ENCODE results near the gene ZNF536. TPM values are rescaled to one million over a fixed set of nuclear protein-coding genes. Genes with fewer than 3 reads are reported as not detected.

ZNF536 gene
- total and polyA plus RNA-seq, 2 donors (not counting 1 experiment from before 2014, with no cell fraction given): not detected

DNA sequence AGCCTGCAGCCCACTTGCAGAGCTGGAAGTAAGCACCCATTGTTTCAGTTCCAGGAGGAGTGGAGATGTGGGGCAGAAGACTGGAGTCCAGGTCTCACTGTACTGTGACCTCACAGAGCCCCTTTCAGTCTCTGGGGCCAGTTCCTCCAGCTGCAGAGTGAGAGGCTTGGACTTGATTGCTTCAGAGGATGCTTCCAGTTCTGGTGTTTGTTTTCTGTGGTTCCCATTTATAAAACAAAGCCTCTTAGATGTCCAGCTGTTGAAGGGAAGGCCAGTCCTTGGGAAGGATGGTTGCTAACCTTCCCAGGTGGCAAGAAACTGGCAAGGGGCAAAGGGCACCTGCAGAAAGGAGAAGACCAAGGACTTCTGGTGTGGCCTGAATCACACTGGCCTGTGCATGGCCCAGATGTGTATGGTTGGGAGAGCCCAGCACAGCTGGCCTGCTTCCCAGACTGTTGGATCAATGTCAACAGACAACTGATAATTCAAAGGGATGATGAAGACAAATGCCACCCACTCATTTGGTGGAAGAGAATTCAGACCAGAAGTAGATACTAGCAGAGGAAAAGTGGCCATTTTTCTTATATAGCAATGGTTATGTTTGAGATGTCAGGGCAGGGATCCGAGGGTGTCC lies 218.5 kb downstream of the ZNF536 start:
- WGBS (ENCODE audit: insufficient coverage): 80% methylated on average over 1 of the region's 1 CpG
- H3K4me1 ChIP-seq (ENCODE audit: control insufficient read depth in 2 of 2, insufficient read depth in 2 of 2, low read length in 2 of 2): no peaks in the 10 kb centered on the region
- H3K9me3 ChIP-seq (ENCODE audit: control extremely low read depth in 1 of 3, control insufficient read depth in 2 of 3, insufficient read depth in 1 of 3, low read length in 2 of 3): peaks cover 0 to 25% (median 0%) of the 10 kb centered on the region in 3 donors
- H2AFZ ChIP-seq (ENCODE audit: insufficient read depth, low read depth, low read length, poor library complexity, severe bottlenecking): no peak overlapping the region
- CTCF ChIA-PET: no interaction called here
- no peak overlapping the region for H3K4me3 ChIP-seq (ENCODE audit: control extremely low read depth in 1 of 5, extremely low read depth in 1 of 5, insufficient read depth in 1 of 5, low read depth in 2 of 5, low read length in 4 of 5)
- intact Hi-C loops (cut with micrococcal nuclease): no loop called here
- no peak for DNase-seq
- POLR2A ChIA-PET: no interaction called here
- no peaks in the 10 kb centered on the region for H3K36me3 ChIP-seq (replicated peaks in 1 of 2; ENCODE audit: control extremely low read depth in 1 of 2, control insufficient read depth in 1 of 2, extremely low read depth in 1 of 2, insufficient read depth in 2 of 2, low read length in 1 of 2)
- H4K20me1 ChIP-seq (ENCODE audit: control insufficient read depth, insufficient read depth, low read length, poor library complexity, severe bottlenecking): no peaks in the 10 kb centered on the region
- H3K27ac ChIP-seq (ENCODE audit: low read length in 2 of 2): no peak overlapping the region
- H3K4me1 Mint-ChIP-seq: no peaks in the 10 kb centered on the region
- no peak for TF ChIP-seq EZH2 (IDR thresholded peaks at IDR 0.05; ENCODE audit: borderline replicate concordance, insufficient read depth, low read depth, low read length, poor library complexity, severe bottlenecking)
- TF ChIP-seq, protein P1, sequence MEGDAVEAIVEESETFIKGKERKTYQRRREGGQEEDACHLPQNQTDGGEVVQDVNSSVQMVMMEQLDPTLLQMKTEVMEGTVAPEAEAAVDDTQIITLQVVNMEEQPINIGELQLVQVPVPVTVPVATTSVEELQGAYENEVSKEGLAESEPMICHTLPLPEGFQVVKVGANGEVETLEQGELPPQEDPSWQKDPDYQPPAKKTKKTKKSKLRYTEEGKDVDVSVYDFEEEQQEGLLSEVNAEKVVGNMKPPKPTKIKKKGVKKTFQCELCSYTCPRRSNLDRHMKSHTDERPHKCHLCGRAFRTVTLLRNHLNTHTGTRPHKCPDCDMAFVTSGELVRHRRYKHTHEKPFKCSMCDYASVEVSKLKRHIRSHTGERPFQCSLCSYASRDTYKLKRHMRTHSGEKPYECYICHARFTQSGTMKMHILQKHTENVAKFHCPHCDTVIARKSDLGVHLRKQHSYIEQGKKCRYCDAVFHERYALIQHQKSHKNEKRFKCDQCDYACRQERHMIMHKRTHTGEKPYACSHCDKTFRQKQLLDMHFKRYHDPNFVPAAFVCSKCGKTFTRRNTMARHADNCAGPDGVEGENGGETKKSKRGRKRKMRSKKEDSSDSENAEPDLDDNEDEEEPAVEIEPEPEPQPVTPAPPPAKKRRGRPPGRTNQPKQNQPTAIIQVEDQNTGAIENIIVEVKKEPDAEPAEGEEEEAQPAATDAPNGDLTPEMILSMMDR (IDR thresholded peaks at IDR 0.05): no peak
- H3K27ac Mint-ChIP-seq: no peak overlapping the region
- no peak for ATAC-seq (ENCODE audit: low read depth)
- H3K4me2 ChIP-seq (replicated peaks; ENCODE audit: low read depth, low read length, poor library complexity, severe bottlenecking): no peak overlapping the region
- H3K9ac ChIP-seq (ENCODE audit: low read length): no peak overlapping the region
- no peaks in the 10 kb centered on the region for H3K9me3 Mint-ChIP-seq (ENCODE audit: insufficient read depth)
- no peaks in the 10 kb centered on the region for H3K79me2 ChIP-seq (ENCODE audit: control insufficient read depth, insufficient read depth, low read length)
- H3K4me3 Mint-ChIP-seq: no peak overlapping the region
- no peaks in the 10 kb centered on the region for H3K27me3 ChIP-seq (replicated peaks in 1 of 4; ENCODE audit: control extremely low read depth in 1 of 4, control insufficient read depth in 3 of 4, insufficient read depth in 4 of 4, low read length in 3 of 4)
- no peaks in the 10 kb centered on the region for H3K27me3 Mint-ChIP-seq

DNA sequence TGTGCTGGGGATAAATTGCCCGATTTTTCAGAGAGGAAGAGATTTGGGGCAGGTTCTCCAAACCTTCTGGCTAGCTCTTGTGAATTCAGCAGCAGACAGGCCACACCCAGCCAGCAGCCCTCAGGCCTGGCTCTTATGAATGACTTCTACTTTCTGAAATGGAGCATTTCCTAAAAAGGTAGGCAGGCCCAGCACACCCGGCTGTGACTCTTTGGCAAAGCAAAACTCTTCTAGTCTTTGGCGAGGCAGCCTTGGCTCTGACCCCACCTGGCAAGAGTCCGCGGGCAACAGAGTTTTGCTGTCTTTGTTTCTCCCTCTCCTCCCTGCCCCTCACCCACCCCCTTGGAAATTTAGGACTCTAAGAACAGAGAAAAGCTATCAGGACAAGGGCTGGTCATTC lies 221.2 kb downstream of the ZNF536 start:
- POLR2A ChIA-PET: no interaction called here
- no peak for TF ChIP-seq EZH2 (IDR thresholded peaks at IDR 0.05; ENCODE audit: borderline replicate concordance, insufficient read depth, low read depth, low read length, poor library complexity, severe bottlenecking)
- TF ChIP-seq, protein P1 (IDR thresholded peaks at IDR 0.05): no peak
- no peaks in the 10 kb centered on the region for H3K9me3 Mint-ChIP-seq (ENCODE audit: insufficient read depth)

More for the DNA sequence above, 221.2 kb downstream of the ZNF536 start:
- Mint-ChIP-seq H3K4me3 (no peak overlapping the region), H3K4me1 (no peaks in the 10 kb centered on the region), H3K27me3 (no peaks in the 10 kb centered on the region), H3K27ac (no peak overlapping the region)
- no peak overlapping the region for H3K4me3 ChIP-seq (ENCODE audit: control extremely low read depth in 1 of 5, extremely low read depth in 1 of 5, insufficient read depth in 1 of 5, low read depth in 2 of 5, low read length in 4 of 5)
- intact Hi-C loops (cut with micrococcal nuclease): no loop called here
- peaks cover 0 to 16% (median 0%) of the 10 kb centered on the region in 3 donors for H3K9me3 ChIP-seq (ENCODE audit: control extremely low read depth in 1 of 3, control insufficient read depth in 2 of 3, insufficient read depth in 1 of 3, low read length in 2 of 3)
- DNase-seq: no peak
- H3K27me3 ChIP-seq (replicated peaks in 1 of 4; ENCODE audit: control extremely low read depth in 1 of 4, control insufficient read depth in 3 of 4, insufficient read depth in 4 of 4, low read length in 3 of 4): no peaks in the 10 kb centered on the region
- no peak for ATAC-seq (ENCODE audit: low read depth)
- no peaks in the 10 kb centered on the region for H4K20me1 ChIP-seq (ENCODE audit: control insufficient read depth, insufficient read depth, low read length, poor library complexity, severe bottlenecking)
- 92% methylated on average over 5 of the region's 5 CpGs for WGBS (ENCODE audit: insufficient coverage)
- no peak overlapping the region for H3K27ac ChIP-seq (ENCODE audit: low read length in 2 of 2)
- CTCF ChIA-PET: no interaction called here
- no peaks in the 10 kb centered on the region for H3K36me3 ChIP-seq (replicated peaks in 1 of 2; ENCODE audit: control extremely low read depth in 1 of 2, control insufficient read depth in 1 of 2, extremely low read depth in 1 of 2, insufficient read depth in 2 of 2, low read length in 1 of 2)
- H3K79me2 ChIP-seq (ENCODE audit: control insufficient read depth, insufficient read depth, low read length): no peaks in the 10 kb centered on the region
- H3K4me1 ChIP-seq (ENCODE audit: control insufficient read depth in 2 of 2, insufficient read depth in 2 of 2, low read length in 2 of 2): no peaks in the 10 kb centered on the region
- no peak overlapping the region for H3K9ac ChIP-seq (ENCODE audit: low read length)
- no peak overlapping the region for H3K4me2 ChIP-seq (replicated peaks; ENCODE audit: low read depth, low read length, poor library complexity, severe bottlenecking)
- no peak overlapping the region for H2AFZ ChIP-seq (ENCODE audit: insufficient read depth, low read depth, low read length, poor library complexity, severe bottlenecking)

Measured in B cell (primary cell).